AG09319 (cell line): Measurements from ENCODE around the gene EIF4E3.

Experiments
- DNase-seq: peaks from one replicate; pipeline ENCODE4 v3.0.0-alpha.2; 2010; ENCODE audit warnings: low read depth; ENCODE audit errors: extremely low read depth
- TF ChIP-seq, protein P1 (sequence below): IDR thresholded peaks from 2 replicates; pipeline ENCODE4 v1.5.1; 2011; ENCODE audit warnings: low read depth, mild to moderate bottlenecking, inconsistent platforms, low read length, moderate library complexity

Gene EIF4E3

DNA sequence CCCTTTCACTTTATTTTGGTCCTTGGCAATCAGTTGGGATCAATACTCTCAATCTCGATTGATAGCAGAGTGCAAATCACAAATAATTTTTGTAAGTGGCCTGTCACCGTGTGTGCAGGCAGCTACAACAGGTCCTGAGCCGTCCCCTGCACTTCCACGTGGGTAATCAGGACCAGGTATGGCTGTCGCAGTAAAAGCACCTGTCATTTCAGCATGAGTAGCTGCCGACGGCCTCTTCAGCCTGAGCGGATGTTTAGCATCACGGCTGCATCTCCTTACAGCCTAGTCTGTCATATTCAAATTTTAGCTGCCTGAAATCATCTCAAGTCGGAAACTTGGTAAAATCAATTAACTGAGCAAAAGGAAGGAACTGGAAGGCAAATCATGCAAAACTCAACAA, 88.7 kb downstream of the EIF4E3 start:
- DNase-seq, result no peak
- TF ChIP-seq, protein P1, sequence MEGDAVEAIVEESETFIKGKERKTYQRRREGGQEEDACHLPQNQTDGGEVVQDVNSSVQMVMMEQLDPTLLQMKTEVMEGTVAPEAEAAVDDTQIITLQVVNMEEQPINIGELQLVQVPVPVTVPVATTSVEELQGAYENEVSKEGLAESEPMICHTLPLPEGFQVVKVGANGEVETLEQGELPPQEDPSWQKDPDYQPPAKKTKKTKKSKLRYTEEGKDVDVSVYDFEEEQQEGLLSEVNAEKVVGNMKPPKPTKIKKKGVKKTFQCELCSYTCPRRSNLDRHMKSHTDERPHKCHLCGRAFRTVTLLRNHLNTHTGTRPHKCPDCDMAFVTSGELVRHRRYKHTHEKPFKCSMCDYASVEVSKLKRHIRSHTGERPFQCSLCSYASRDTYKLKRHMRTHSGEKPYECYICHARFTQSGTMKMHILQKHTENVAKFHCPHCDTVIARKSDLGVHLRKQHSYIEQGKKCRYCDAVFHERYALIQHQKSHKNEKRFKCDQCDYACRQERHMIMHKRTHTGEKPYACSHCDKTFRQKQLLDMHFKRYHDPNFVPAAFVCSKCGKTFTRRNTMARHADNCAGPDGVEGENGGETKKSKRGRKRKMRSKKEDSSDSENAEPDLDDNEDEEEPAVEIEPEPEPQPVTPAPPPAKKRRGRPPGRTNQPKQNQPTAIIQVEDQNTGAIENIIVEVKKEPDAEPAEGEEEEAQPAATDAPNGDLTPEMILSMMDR, result no peak

DNA sequence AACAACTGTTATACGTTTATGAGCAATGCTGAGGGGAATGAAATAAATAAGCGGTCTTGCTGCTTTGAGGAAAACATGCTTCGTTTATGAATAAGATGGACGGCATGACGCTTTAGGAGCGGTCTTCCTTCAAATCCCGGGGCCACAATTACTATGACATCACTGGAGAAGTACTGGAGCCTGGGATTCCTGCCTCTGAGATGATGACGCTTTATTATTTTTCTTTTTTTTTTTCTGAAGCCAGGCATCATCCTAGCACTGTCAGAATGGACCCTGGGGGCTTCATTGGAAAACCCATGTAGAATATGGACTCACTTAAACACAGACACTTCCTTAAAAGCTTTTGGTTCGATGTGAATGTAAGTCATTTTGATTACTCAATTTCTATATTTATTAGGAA, 89.2 kb downstream of the EIF4E3 start:
- TF ChIP-seq, protein P1, result no peak
- DNase-seq, result no peak

DNA sequence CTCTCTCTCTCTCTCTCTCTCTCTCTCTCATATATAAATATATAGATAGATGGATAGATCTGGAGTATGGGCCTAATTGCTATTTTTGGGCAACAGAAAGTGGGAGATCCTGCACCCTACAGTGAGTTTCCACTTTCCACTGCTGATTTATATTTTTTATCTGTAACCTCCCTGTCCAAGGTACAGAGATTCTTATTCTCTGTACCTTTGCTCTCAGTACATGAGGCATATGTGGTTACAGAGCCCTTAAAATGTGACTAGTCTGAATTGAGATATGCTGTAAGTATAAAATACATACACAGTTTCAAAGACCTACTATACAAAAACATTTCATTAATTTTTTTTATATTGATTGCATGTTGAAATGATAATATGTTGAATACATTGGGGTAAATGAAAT, 90.5 kb downstream of the EIF4E3 start:
- TF ChIP-seq, protein P1, result no peak

DNA sequence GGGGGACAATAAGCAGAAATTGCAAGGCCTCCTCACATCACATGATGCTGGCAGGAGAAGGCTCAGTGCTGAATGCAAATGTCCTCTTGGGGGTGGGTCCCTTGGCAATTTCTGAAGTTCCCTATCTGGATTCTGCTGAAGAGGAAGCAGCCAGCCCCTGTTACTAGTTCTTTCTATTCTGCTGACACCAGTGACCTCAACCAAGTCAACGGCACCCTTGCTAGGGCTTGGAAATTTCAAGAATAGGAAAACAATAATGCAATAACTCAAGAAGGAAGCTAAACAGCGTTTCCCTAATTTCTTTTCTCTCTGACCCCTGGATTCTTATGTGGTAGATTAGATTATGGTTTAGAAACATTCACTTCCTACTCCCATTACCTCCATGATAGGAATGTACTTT, 95.5 kb downstream of the EIF4E3 start:
- TF ChIP-seq, protein P1, result no peak
- no peak for DNase-seq

More for the DNA sequence above, 90.5 kb downstream of the EIF4E3 start:
- no peak for DNase-seq

DNA sequence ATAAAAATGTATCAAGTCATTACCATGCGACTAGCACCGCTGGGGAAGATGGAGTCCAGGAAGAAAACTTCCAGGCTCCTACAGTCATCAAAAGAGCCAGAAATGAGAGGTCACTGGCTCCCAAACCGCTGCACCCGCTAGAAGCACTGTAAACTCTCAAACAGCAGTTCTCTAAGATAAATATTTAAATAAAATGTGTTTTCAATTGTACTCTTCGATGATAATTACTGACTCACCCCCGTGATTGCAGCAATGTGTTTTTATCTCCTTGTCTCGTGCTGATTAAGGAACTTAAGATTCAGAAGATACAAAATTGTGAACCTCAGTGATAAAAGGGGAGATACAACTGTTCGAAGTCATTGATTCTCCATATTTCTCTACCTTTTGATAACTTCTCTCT, 95.9 kb downstream of the EIF4E3 start:
- peak; percentile 37 for DNase-seq
- TF ChIP-seq, protein P1, result no peak

DNA sequence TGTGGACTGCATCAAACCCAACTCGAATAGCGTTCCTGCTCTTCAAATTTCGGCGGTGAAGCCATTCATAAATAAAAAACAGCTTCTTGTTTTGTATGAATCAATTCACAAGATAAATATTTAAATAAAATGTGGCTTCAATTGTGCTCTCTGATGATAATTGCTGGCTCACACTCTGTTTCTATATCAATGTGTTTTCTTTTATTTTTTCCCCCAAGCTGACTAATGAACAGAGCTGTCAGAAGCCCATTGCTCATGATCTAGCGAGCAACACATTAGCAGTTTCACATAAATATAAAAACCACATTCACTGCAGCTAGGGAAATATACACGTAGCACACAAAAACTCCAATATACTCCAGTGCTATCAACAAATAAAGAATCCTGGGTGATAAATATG, 96.7 kb downstream of the EIF4E3 start:
- TF ChIP-seq, protein P1, result no peak
- DNase-seq, result no peak

DNA sequence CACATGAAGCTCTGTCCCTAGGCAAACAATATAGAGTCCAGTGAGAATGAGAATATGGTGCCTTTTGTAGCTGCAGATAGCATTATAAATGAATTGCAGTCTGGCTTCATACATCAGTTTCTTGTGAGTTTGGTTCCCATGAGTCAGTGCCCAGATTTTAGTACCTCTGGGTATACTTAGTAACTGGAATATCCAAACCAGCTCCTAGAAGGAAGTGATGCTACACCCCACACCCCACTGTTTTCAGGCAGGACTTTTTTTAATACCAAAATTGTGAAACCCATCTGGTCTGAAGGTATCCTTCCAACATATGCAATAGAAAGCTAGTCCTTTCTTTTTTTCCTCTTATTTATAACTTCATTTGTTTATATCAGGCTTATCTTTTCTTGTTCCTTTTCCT, 99.5 kb downstream of the EIF4E3 start:
- TF ChIP-seq, protein P1, result no peak

More for the DNA sequence above, 99.5 kb downstream of the EIF4E3 start:
- no peak for DNase-seq
